ENCODE results near the gene CBFA2T2. TPM values are rescaled to one million over a fixed set of nuclear protein-coding genes. Genes with fewer than 3 reads are reported as not detected.

The CBFA2T2 gene
- total RNA-seq, 6 donors from 2014 or later = 10.0 to 35.6 (median 16.2) TPM

DNA sequence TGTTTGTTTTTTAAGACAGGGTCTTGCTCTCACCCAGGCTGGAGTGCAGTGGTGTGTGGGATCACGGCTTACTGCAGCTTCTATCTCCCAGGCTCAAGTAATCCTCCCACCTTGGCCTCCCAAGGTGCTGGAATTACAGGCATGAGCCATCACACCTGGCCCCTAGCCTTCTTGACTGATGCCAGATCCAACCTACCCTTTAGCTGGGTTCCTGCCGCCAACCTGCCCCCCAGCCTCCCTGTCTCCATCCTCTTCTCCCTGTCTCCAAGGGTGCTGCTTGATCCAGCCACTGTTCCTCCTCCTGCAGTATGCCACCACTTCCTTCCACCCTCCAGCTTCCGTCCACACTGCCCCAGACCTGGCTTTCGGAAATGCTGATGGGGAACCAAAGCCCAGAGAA is 169.0 kb downstream of the CBFA2T2 start:
- Histone ChIP-seq H3K9me3 (no peaks in the 10 kb centered on the region), H3K36me3 (peaks cover 5 to 36% (median 24%) of the 10 kb centered on the region in 4 donors), H3K27me3 (no peaks in the 10 kb centered on the region), H3K27ac (no peak overlapping the region), H3K4me3 (no peak overlapping the region), H3K4me1 (peaks cover 6 to 22% (median 21%) of the 10 kb centered on the region in 4 donors)
- ATAC-seq (ENCODE audit: low FRiP score in 2 of 2) (no peak), DNase-seq (no peak)
- WGBS, 2 donors = 89 to 94% methylated on average over 3 to 4 of the region's 4 CpGs
- no peak for TF ChIP-seq EP300 (IDR thresholded peaks at IDR 0.05)
- TF ChIP-seq, protein P1, sequence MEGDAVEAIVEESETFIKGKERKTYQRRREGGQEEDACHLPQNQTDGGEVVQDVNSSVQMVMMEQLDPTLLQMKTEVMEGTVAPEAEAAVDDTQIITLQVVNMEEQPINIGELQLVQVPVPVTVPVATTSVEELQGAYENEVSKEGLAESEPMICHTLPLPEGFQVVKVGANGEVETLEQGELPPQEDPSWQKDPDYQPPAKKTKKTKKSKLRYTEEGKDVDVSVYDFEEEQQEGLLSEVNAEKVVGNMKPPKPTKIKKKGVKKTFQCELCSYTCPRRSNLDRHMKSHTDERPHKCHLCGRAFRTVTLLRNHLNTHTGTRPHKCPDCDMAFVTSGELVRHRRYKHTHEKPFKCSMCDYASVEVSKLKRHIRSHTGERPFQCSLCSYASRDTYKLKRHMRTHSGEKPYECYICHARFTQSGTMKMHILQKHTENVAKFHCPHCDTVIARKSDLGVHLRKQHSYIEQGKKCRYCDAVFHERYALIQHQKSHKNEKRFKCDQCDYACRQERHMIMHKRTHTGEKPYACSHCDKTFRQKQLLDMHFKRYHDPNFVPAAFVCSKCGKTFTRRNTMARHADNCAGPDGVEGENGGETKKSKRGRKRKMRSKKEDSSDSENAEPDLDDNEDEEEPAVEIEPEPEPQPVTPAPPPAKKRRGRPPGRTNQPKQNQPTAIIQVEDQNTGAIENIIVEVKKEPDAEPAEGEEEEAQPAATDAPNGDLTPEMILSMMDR (IDR thresholded peaks at IDR 0.05) = no peak
- TF ChIP-seq POLR2AphosphoS5 (IDR thresholded peaks at IDR 0.05) = no peak
- no peak for TF ChIP-seq POLR2A (IDR thresholded peaks at IDR 0.05)

DNA sequence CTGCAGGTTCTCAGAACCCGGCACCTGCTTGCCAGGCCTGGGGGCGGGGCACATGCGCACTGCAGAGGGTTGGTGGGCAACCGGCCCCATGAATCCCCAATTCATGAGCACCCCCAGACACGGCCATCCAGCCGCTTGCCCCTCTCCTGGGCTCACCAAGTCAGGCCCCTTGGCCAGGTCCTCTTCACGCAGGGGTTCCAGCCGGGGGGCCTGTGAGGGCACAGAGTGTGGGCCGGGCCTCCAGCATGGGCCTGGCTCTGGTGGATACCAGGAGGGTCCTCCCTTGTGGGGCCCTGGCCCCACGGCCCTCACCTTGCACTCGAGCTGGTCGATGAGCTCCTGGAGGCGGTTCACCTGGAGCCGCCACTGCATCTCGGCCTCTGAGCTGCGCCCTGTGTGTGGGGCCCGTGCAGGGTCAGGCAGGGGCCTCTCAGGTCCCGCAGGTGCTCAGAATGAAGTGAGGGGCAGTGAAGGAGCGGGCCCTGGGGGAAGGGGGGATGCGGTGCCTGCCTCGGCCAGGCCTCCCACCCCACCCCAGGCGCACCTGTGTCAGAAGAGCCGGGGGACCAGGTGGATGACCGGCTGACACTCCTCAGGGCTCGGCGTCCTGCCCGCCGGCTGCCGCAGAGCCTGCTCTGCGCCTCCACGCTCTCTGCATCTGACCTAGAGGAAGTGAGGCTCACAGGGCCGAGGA is 169.6 kb downstream of the CBFA2T2 start:
- Histone ChIP-seq H3K4me1 (peaks cover 12 to 24% (median 22%) of the 10 kb centered on the region in 4 donors), H3K27me3 (no peaks in the 10 kb centered on the region), H3K27ac (no peak overlapping the region), H3K4me3 (no peak overlapping the region), H3K9me3 (no peaks in the 10 kb centered on the region), H3K36me3 (peaks cover 5 to 36% (median 24%) of the 10 kb centered on the region in 4 donors)
- TF ChIP-seq EP300 (IDR thresholded peaks at IDR 0.05) (no peak), POLR2AphosphoS5 (IDR thresholded peaks at IDR 0.05) (no peak), POLR2A (IDR thresholded peaks at IDR 0.05) (no peak)
- TF ChIP-seq, protein P1 (IDR thresholded peaks at IDR 0.05) = no peak
- 94 to 95% methylated on average over 4 to 29 of the region's 32 CpGs for WGBS, 2 donors
- no peak for DNase-seq
- no peak for ATAC-seq (ENCODE audit: low FRiP score in 2 of 2)

- no peak for ATAC-seq (ENCODE audit: low FRiP score in 2 of 2)
- TF ChIP-seq POLR2A (IDR thresholded peaks at IDR 0.05) (no peak), POLR2AphosphoS5 (IDR thresholded peaks at IDR 0.05) (no peak), EP300 (IDR thresholded peaks at IDR 0.05) (no peak)
- TF ChIP-seq, protein P1 (IDR thresholded peaks at IDR 0.05) = no peak
- H3K4me3 ChIP-seq = no peak overlapping the region
- H3K4me1 ChIP-seq = peaks cover 14 to 23% (median 19%) of the 10 kb centered on the region in 4 donors
- 88 to 92% methylated on average over 9 to 21 of the region's 21 CpGs for WGBS, 2 donors
- H3K27ac ChIP-seq = no peak overlapping the region
- H3K27me3 ChIP-seq = no peaks in the 10 kb centered on the region
- no peaks in the 10 kb centered on the region for H3K9me3 ChIP-seq
- DNase-seq = no peak
- H3K36me3 ChIP-seq = peaks cover 5 to 36% (median 24%) of the 10 kb centered on the region in 4 donors
These were observed 170.3 kb downstream of the CBFA2T2 start for GRCh38 chr20:33660035-33660684.

DNA sequence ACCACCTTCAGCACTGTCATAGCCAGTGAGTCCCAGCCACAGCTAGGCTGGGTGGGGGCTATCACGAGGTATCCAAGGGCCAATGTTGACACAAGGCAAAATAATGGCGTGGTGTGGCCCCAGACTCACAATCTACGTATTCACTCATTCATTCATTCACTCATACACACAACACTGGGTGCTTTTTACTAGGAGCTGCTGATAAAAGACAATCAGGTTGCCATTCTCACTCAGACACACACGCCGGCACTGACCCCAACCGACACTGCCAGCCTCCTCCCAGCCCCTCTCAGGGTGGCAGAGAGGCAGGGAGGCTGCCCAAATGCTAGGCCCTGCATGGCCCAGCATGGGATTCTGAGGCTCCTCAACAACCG is 170.8 kb downstream of the CBFA2T2 start:
- Histone ChIP-seq H3K27ac (no peak overlapping the region), H3K36me3 (peaks cover 5 to 36% (median 24%) of the 10 kb centered on the region in 4 donors), H3K4me3 (no peak overlapping the region), H3K9me3 (no peaks in the 10 kb centered on the region), H3K4me1 (peaks cover 14 to 27% (median 19%) of the 10 kb centered on the region in 4 donors), H3K27me3 (no peaks in the 10 kb centered on the region)
- DNase-seq (no peak), ATAC-seq (ENCODE audit: low FRiP score in 2 of 2) (no peak)
- no peak for TF ChIP-seq POLR2A (IDR thresholded peaks at IDR 0.05)
- TF ChIP-seq, protein P1 (IDR thresholded peaks at IDR 0.05) = no peak
- TF ChIP-seq EP300 (IDR thresholded peaks at IDR 0.05) = no peak
- no peak for TF ChIP-seq POLR2AphosphoS5 (IDR thresholded peaks at IDR 0.05)
- WGBS, 2 donors = 86 to 90% methylated on average over 6 to 7 of the region's 7 CpGs

Data from upper lobe of left lung (tissue), 6 donors.